Activated CD4-positive, alpha-beta T cell treated with anti-CD3 and anti-CD28 coated beads for 36 hours (primary cell): ENCODE data around the gene SLX4IP. TPM values are rescaled to one million over a fixed set of nuclear protein-coding genes. Genes with fewer than 3 reads are reported as not detected.
A peak's percentile ranks its signal among the peaks of the same experiment; 100 is the strongest.

ENCODE experiments used
- ATAC-seq: fragments of 200-7000 bp; cut with Tn5 transposase; one replicate; pipeline ENCODE4 v1.10.0; 2021; ENCODE audit warnings: mild to moderate bottlenecking, moderate library complexity
- CTCF ChIA-PET: fragments of 350-600 bp; sonication (Branson Sonifier 250); formaldehyde crosslinking; loops from one replicate; lab custom pipeline; 2021; ENCODE audit warnings: antibody characterized with exemption; lab: Charles Lee
- POLR2A ChIA-PET: fragments of 350-600 bp; sonication (Branson Sonifier 250); formaldehyde crosslinking; loops from one replicate; lab custom pipeline; 2021; ENCODE audit warnings: antibody characterized with exemption, inconsistent platforms; lab: Charles Lee
- DNase-seq: peaks from one replicate; pipeline ENCODE4 v3.0.0-alpha.2; 2020
- H3K27ac Mint-ChIP-seq: one replicate; pipeline ENCODE4 v1.8.0; 2021; ENCODE audit warnings: mixed read lengths
- H3K27me3 Mint-ChIP-seq: one replicate; pipeline ENCODE4 v1.8.0; 2021; ENCODE audit warnings: mixed read lengths
- H3K36me3 Mint-ChIP-seq: one replicate; pipeline ENCODE4 v1.8.0; 2021; ENCODE audit warnings: low read depth, mixed read lengths
- H3K4me1 Mint-ChIP-seq: one replicate; pipeline ENCODE4 v1.8.0; 2021; ENCODE audit warnings: mixed read lengths
- H3K4me3 Mint-ChIP-seq: one replicate; pipeline ENCODE4 v1.8.0; 2021; ENCODE audit warnings: mild to moderate bottlenecking, moderate library complexity, mixed read lengths
- H3K9me3 Mint-ChIP-seq: one replicate; pipeline ENCODE4 v1.8.0; 2021; ENCODE audit warnings: low read depth, mixed read lengths
- intact Hi-C, 2 experiments: fragments of 100-400 bp; cut with DNase I in 1 of 2; cut with micrococcal nuclease in 1 of 2; formaldehyde crosslinking; loops; one replicate each; pipeline versions ENCODE4 v1.14.2 to v1.15.1; 2022 to 2024; cut with DNase I, micrococcal nuclease
- total RNA-seq, 2 experiments: library from RNA; stranded (reverse); gene quantifications; one replicate each; pipeline ENCODE4 v1.2.3, GENCODE V29; 2021

Gene SLX4IP
- total RNA-seq, 2 experiments from 2014 or later, result 7.4 to 7.8 TPM

DNA sequence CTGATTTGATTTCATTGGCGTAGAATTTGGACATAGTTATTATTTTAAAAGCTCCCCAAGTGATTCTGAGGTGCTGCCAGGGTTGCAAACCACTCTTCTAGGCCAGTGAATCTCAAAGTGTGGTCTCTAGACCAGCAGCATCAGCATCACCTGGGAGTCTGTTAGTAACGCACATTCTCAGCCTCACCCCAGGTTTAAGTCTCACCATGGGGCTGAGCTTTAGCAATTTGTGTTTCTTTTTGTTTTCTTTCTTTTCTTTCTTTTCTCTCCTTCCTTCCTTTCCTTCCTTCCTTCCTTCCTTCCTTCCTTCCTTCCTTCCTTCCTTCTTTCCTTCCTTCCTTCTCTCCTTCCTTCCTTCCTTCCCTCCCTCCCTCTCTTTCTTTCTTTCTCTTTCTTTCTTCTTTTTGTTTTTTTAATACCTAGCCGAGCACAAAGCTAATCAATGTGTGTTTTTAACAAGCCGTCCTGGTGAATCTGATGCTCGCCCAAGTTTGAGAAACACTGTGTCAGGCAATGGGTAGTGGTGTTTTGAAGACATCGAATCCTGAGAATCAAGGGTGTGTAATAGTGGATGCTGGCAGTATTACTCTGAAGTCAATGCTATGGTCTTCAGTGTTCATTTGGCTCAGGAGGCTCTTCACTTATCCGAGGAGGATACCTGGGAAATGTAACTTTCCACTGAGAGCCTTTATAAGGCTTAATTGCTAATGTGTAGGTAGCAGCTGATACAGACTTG is 104.9 kb downstream of the SLX4IP start:
- H3K4me3 Mint-ChIP-seq, result no peak overlapping the region
- CTCF ChIA-PET, result no interaction called here

GRCh38 chr20:10540636-10541493 is 105.8 kb downstream of the SLX4IP start:
- POLR2A ChIA-PET, result no interaction called here
- Mint-ChIP-seq H3K36me3 (no peaks in the 10 kb centered on the region), H3K4me3 (no peak overlapping the region), H3K27me3 (no peaks in the 10 kb centered on the region), H3K4me1 (peaks cover 14% of the 10 kb centered on the region), H3K9me3 (no peaks in the 10 kb centered on the region), H3K27ac (peak overlapping the region; percentile 7)
- intact Hi-C loops, result no loop called here
- CTCF ChIA-PET, result no interaction called here
- no peak for ATAC-seq
- DNase-seq, result no peak

More for the DNA sequence above, 104.9 kb downstream of the SLX4IP start:
- intact Hi-C loops, result loop anchor here (5.0 kb wide), 1 partner anchor 563 kb away; no protein-coding TSS in a partner anchor
- Mint-ChIP-seq H3K9me3 (no peaks in the 10 kb centered on the region), H3K4me1 (peaks cover 16% of the 10 kb centered on the region), H3K27me3 (no peaks in the 10 kb centered on the region), H3K36me3 (no peaks in the 10 kb centered on the region), H3K27ac (no peak overlapping the region)
- ATAC-seq, result no peak
- no peak for DNase-seq
- POLR2A ChIA-PET, result no interaction called here

DNA sequence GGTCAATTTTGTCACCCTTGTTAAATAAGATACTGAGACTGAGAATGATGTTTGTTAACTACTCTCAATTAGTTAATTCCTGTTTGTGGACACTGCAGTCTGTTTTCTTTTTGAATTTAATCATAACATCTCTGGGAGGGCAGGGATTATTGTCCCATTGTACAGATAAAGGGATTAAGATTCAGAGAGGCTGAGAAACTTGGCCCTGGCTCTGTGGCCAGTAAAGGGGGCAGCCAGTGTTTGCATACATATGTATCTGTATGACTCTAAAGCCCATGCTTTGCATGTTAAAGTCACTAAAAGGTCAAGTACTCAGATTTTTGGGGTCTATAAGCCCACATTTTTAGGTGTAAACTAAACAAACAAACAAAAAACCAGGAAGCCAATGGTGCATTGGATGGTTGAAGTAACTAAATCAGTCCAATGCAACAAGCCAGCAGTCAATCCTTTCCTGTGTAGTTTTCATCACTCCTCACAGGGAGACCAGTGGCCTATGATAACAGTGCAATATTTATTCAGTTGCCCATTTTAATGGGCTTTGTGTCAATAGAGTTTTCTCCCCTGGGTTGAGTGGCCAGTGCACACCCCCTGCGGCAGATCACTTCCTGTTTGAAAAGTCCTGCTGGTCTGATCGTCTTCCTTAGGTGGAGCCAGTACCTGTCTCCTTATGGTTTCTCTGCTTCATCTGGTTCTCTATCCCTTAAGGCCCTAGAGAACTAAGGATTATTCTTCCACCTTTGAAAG is 106.7 kb downstream of the SLX4IP start:
- no peak overlapping the region for H3K4me3 Mint-ChIP-seq
- no peaks in the 10 kb centered on the region for H3K36me3 Mint-ChIP-seq
- DNase-seq, result no peak
- ChIA-PET POLR2A (no interaction called here), CTCF (no interaction called here)
- no peak for ATAC-seq
- H3K4me1 Mint-ChIP-seq, result peaks cover 14% of the 10 kb centered on the region
- intact Hi-C loops, result no loop called here
- no peak overlapping the region for H3K27ac Mint-ChIP-seq
- no peaks in the 10 kb centered on the region for H3K9me3 Mint-ChIP-seq
- H3K27me3 Mint-ChIP-seq, result no peaks in the 10 kb centered on the region

GRCh38 chr20:10542442-10542841 is 107.3 kb downstream of the SLX4IP start:
- ATAC-seq (no peak), DNase-seq (no peak)
- CTCF ChIA-PET, result no interaction called here
- POLR2A ChIA-PET, result no interaction called here
- H3K4me1 Mint-ChIP-seq, result peaks cover 17% of the 10 kb centered on the region
- no peaks in the 10 kb centered on the region for H3K9me3 Mint-ChIP-seq
- no peaks in the 10 kb centered on the region for H3K27me3 Mint-ChIP-seq
- intact Hi-C loops, result no loop called here
- H3K4me3 Mint-ChIP-seq, result no peak overlapping the region
- no peak overlapping the region for H3K27ac Mint-ChIP-seq
- no peaks in the 10 kb centered on the region for H3K36me3 Mint-ChIP-seq

GRCh38 chr20:10543480-10543879 is 108.4 kb downstream of the SLX4IP start:
- intact Hi-C loops, result no loop called here
- H3K27me3 Mint-ChIP-seq, result no peaks in the 10 kb centered on the region
- no peaks in the 10 kb centered on the region for H3K36me3 Mint-ChIP-seq
- ATAC-seq (no peak), DNase-seq (no peak)
- no peak overlapping the region for H3K27ac Mint-ChIP-seq
- no peak overlapping the region for H3K4me3 Mint-ChIP-seq
- ChIA-PET POLR2A (no interaction called here), CTCF (no interaction called here)
- H3K4me1 Mint-ChIP-seq, result peaks cover 17% of the 10 kb centered on the region
- no peaks in the 10 kb centered on the region for H3K9me3 Mint-ChIP-seq

DNA sequence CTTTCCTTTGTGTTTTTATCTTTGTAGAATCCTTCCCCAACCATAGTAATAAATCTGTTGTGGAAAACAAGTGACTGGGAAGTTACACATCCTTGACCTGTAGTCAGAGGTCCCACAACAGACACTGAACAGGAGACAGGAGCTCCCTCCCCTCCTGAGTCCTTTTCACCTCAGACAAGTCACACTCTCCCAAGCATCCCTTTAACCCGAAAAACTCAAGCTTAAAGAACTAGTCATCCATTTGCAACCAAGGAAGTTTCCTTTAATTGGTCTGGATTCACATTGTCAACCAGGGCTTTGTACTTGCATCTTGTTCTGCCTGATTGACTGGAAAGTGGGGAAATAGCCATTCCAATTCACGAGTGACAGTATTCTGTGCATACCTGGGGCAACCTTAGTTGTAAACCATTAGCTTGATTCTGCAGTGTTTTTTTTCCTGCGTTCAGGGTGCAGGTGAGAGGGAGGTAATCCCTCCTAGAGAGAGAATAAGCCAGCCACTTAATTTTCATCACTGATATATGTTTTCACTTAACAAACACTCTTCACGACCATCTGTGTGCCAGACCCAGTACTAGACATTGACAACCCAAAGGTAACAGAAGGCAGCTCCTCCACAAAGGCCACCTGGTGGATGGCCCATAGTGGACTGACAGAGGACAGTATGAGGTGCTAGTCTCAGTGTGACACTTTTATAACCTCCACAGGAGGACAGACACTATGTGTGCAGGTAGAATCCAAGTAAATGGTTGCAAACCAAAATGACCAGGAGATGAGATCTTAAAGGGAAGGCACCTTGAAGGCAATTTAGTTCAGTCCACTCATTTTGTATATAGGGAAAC is 112.4 kb downstream of the SLX4IP start:
- no peak overlapping the region for H3K4me3 Mint-ChIP-seq
- ChIA-PET CTCF (interaction anchor here (0.7 kb wide), 1 partner anchor 45 kb away, joined by 4 read pairs; no protein-coding TSS in a partner anchor), POLR2A (no interaction called here)
- H3K4me1 Mint-ChIP-seq, result peaks cover 36% of the 10 kb centered on the region
- no peaks in the 10 kb centered on the region for H3K36me3 Mint-ChIP-seq
- DNase-seq (no peak), ATAC-seq (no peak)
- peak overlapping the region; percentile 17 for H3K27ac Mint-ChIP-seq
- no peaks in the 10 kb centered on the region for H3K27me3 Mint-ChIP-seq
- intact Hi-C loops, result no loop called here
- H3K9me3 Mint-ChIP-seq, result no peaks in the 10 kb centered on the region

DNA sequence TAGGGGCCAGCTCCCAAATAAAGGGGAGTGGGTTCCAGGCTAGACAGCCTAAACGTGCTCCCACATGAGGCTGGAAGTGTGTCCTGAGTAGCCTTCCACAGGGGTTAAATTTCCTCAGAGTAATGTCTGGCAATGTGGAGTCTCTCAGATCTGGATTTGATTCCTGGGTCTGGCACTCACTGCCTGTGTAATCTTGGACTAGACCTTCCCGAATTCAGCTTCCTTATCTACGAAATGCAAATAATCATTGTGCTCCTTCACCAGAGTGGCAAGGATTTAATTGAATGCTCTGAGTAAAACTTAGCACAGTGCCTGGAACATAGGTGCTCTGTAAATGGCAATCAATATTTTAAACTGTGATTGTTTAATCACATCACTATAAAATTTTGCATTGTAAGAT is 114.4 kb downstream of the SLX4IP start:
- ChIA-PET POLR2A (no interaction called here), CTCF (no interaction called here)
- intact Hi-C loops, result no loop called here
- no peak for DNase-seq
- Mint-ChIP-seq H3K4me1 (peaks cover 35% of the 10 kb centered on the region), H3K9me3 (no peaks in the 10 kb centered on the region), H3K27me3 (no peaks in the 10 kb centered on the region), H3K36me3 (no peaks in the 10 kb centered on the region), H3K27ac (no peak overlapping the region), H3K4me3 (no peak overlapping the region)
- no peak for ATAC-seq

GRCh38 chr20:10550204-10551118 is 115.4 kb downstream of the SLX4IP start:
- H3K27ac Mint-ChIP-seq, result peak overlapping the region; percentile 53
- CTCF ChIA-PET, result no interaction called here
- intact Hi-C loops, result loop anchor here (5.0 kb wide), 4 partner anchors 122 to 992 kb away; partner anchors contain the start of gene JAG1 (in 1 of the 2)
- H3K27me3 Mint-ChIP-seq, result no peaks in the 10 kb centered on the region
- H3K9me3 Mint-ChIP-seq, result no peaks in the 10 kb centered on the region
- DNase-seq (peak; percentile 18), ATAC-seq (no peak)
- peaks cover 35% of the 10 kb centered on the region for H3K4me1 Mint-ChIP-seq
- H3K36me3 Mint-ChIP-seq, result no peaks in the 10 kb centered on the region
- POLR2A ChIA-PET, result no interaction called here
- no peak overlapping the region for H3K4me3 Mint-ChIP-seq

GRCh38 chr20:10551732-10552724 is 116.9 kb downstream of the SLX4IP start:
- Mint-ChIP-seq H3K36me3 (no peaks in the 10 kb centered on the region), H3K4me3 (no peak overlapping the region), H3K4me1 (peaks cover 35% of the 10 kb centered on the region), H3K27ac (no peak overlapping the region), H3K27me3 (no peaks in the 10 kb centered on the region), H3K9me3 (no peaks in the 10 kb centered on the region)
- intact Hi-C loops, result loop anchor here (2.0 to 5.0 kb wide), 7 partner anchors 120 to 990 kb away; partner anchors contain the start of gene JAG1 (in 1 of the 2)
- DNase-seq, result peak; percentile 70
- POLR2A ChIA-PET, result no interaction called here
- ATAC-seq, result peak; percentile 90
- CTCF ChIA-PET, result interaction anchor here (0.6 to 1.1 kb wide), 6 partner anchors 20 to 515 kb away, joined by 3 to 5 read pairs (median 3); no protein-coding TSS in a partner anchor
